Measurements from ENCODE around the gene MAGI2. TPM values are rescaled to one million over a fixed set of nuclear protein-coding genes. Genes with fewer than 3 reads are reported as not detected.
"Not testable (repeated sequence)": the region's sequence is repeated elsewhere in the genome, so short reads cannot be mapped to it uniquely, and the experiment has no call there.

MAGI2 gene
- total RNA-seq, 1 experiment from 2014 or later: 1.1 TPM

DNA sequence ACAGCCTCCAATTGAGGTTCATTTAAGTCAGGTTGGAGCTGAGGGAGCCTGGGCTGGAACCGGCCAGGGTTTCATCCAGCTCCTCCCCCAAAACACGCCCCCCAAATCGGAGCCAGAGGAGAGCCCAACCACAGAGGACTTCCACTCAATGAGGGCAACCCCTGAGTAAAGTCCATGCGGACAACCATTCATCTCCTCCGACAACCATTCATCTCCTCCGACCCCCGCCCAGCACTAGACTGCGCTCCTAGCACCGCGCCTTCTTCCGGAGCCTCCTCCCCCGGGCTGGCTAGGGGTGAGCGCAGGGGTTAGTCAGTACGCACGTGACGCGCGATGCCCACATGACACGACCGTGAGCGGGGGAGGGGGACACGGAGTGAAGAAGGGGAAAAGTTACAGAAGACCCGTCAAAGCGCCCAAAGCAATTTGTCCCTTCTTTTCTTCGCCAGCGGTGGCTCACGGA is 1.4 kb downstream of the MAGI2 start:
- peak; percentile 50 for DNase-seq (ENCODE audit: extremely low read depth, low read depth)

DNA sequence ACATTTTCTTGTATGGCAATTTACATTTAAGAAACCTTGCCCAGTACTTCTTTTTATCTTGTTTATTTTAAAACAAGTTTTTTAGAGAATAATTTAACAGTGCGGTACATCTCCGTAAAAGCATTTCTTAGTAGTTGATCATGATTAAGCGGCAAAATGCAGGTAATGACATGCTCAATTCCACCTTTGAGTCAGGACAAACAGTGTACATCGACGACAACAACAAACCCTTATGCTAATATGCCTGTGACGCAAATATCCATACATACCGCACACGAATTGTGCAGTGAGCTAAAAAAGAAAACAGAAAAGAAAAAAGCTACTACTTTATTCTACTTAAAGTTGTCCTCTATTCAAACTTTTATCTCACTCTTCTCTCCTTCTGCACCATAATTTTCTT is 1.9 kb downstream of the MAGI2 start:
- DNase-seq (ENCODE audit: extremely low read depth, low read depth): no peak

DNA sequence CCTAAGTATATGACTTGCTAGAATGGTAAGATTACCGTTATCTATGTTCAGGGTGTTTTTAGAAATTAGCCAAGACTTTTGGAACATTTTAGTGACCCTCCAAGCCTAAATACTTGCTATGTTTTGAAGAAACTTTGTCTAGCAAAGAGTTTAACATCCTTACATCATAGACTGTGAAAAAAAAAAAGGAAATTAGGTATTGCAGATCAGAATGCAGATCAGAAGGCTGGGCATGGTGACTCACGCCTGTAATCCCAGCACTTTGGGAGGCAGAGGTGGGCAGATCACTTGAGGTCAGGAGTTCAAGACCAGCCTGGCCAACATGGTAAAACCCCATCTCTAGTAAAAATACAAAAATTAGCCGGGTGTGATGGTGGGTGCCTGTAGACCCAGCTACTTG is 10.7 kb downstream of the MAGI2 start:
- not testable (repeated sequence) for DNase-seq (ENCODE audit: extremely low read depth, low read depth)

- DNase-seq (ENCODE audit: extremely low read depth, low read depth): no peak
Measured at GRCh38 chr7:79436378-79436777, 17.1 kb downstream of the MAGI2 start.

DNA sequence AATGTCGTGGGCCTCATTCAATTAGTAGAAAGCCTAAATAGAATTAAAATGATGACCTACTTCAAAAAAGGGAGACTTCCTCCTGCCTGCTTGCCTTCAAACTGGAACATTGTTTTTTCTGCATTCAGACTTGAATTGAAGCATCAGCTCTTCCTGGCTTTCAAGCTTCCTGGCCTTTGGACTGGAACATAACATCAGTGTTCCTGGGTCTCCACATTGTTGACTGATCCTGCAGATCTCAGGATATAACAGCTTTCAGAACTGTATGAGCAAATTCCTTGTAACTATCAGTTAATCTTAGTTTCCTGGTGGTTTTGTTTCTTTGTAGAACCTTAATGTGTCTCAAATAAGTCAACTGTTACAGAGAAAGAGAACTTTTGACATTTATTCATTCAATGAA is 18.6 kb downstream of the MAGI2 start:
- no peak for DNase-seq (ENCODE audit: extremely low read depth, low read depth)

- no peak for DNase-seq (ENCODE audit: extremely low read depth, low read depth)
Measured at GRCh38 chr7:79434098-79434497, 19.4 kb downstream of the MAGI2 start.

GRCh38 chr7:79430391-79430790 is 23.1 kb downstream of the MAGI2 start:
- DNase-seq (ENCODE audit: extremely low read depth, low read depth): no peak

GRCh38 chr7:79425665-79426064 is 27.8 kb downstream of the MAGI2 start:
- no peak for DNase-seq (ENCODE audit: extremely low read depth, low read depth)

GRCh38 chr7:79421751-79422150 is 31.7 kb downstream of the MAGI2 start:
- no peak for DNase-seq (ENCODE audit: extremely low read depth, low read depth)

DNA sequence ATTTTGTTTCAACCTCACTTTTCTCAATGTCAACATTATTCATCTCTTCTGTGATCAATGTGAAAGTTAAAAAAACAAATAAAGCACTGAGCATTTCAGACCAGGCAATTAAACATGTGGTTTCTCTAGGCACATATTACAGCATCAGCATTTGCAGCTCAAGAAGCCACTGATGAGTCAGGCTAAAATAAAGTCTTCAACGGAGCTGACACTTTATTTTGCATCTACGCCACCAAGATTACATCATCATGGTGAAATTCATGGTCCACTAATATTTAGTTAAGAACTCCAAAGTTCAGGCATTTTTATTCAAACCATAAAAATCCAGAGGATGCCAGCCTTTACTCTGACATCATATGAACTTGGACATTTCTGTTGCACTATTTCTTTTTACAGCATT is 33.0 kb downstream of the MAGI2 start:
- peak; percentile 84 for DNase-seq (ENCODE audit: extremely low read depth, low read depth)

DNA sequence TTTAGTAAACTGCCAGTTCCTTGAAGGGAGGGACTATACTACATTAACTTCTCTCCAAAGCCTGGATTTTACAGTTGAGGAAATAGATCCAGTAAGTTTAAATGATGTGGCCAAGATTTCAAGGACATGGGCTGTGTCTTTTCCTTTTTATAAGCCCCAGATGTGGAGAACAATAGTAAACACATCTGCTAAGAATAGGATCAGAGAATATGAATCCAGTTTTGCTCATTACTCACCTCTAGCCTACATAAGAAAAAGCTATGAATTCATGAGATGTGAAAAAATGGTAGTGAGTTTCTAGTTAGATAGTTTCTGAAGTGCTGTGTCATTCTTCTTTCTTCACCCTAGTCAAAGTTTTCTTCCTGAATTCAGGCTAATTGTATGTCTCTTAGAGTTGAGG is 38.6 kb downstream of the MAGI2 start:
- no peak for DNase-seq (ENCODE audit: extremely low read depth, low read depth)

DNA sequence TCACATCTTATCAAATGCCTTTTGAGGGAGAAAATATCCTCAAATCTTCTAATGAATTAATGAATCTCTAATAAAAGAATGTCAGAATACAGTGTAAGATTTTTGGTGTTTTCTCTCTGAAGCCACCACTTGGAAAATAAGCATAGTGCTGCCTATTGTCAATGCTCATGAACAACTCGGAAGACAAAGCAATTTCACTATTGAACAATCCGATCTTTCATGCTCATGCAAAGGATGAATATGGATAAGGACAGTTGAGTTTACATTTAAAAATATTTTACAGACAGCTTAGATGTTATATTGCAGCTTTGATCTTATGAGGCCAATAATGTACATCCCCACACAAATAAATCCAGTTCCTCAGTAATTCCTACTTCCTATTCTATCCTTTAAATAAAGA is 40.6 kb downstream of the MAGI2 start:
- DNase-seq (ENCODE audit: extremely low read depth, low read depth): no peak

- DNase-seq (ENCODE audit: extremely low read depth, low read depth): no peak
Measured at GRCh38 chr7:79412438-79412837, 41.0 kb downstream of the MAGI2 start.

- DNase-seq (ENCODE audit: extremely low read depth, low read depth): no peak
Measured at GRCh38 chr7:79410345-79410744, 43.1 kb downstream of the MAGI2 start.

- no peak for DNase-seq (ENCODE audit: extremely low read depth, low read depth)
Measured at GRCh38 chr7:79407351-79407750, 46.1 kb downstream of the MAGI2 start.

DNA sequence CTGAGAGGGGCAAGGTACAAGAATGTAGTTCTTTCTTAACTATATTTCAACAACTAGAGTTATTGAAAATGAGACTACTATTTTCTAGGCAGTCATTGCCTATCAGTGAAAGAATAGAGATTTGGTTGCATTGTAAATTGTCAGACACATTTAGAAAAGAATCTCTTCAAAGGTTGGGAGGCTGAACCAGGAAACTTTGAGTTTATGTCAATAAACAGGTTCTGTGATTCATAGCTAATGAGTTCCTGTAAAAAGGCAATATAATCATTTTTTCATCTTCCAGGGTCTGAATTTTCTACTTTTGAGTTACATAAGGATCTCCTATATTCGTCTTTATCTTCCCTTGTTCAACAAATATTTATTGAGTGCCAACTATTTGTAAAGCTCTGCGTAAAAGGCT is 47.1 kb downstream of the MAGI2 start:
- no peak for DNase-seq (ENCODE audit: extremely low read depth, low read depth)

GRCh38 chr7:79405368-79405767 is 48.1 kb downstream of the MAGI2 start:
- DNase-seq (ENCODE audit: extremely low read depth, low read depth): no peak

GRCh38 chr7:79403879-79404278 is 49.6 kb downstream of the MAGI2 start:
- no peak for DNase-seq (ENCODE audit: extremely low read depth, low read depth)

DNA sequence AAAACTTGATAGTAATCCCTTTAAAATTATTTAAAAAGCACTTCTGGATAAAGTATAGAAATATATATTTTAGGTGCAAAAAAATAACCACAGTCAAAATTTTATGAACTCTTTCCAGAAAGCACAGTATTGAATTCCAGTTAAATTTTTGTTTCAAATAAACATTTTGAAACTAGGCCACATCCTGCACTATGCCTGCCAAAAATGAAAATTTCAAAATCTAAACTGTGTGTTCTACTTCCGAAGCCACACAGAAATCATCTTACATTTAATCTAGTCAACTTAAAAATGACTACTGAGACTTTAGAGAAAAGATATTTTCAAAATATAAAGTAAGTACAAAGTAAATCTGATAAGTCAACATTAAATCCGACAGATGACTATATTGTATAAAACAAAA is 50.0 kb downstream of the MAGI2 start:
- DNase-seq (ENCODE audit: extremely low read depth, low read depth): no peak

GRCh38 chr7:79401254-79401653 is 52.2 kb downstream of the MAGI2 start:
- DNase-seq (ENCODE audit: extremely low read depth, low read depth): no peak

GRCh38 chr7:79400222-79400621 is 53.2 kb downstream of the MAGI2 start:
- no peak for DNase-seq (ENCODE audit: extremely low read depth, low read depth)

DNA sequence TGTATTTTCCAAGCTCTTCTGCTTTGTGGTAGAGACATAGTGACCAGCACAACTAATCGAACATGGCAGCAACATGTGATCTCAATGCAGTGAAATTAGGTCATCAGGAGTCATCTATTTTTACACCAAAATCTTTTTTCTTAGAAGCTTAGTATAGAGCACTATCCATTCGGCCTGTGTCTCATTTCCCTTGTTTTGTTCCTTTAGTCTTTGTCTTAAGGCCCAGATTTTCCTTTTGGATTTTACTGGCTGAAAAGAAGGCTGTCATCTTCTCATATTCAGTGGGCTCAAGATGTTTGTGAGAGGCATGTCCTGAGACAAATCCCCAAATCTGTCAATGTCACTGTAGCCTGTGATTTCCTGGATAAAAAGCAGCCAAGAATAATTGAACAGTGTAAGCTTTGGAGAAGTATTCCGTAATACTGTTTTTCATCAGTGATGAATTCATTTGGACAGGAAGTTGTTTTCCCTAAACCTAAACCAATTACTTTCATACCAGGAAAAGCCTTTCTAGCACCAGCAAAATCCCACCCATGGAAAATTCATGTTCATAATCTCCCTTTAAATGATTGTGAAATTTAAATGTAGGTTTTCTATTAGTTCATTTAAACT is 55.2 kb downstream of the MAGI2 start:
- DNase-seq (ENCODE audit: extremely low read depth, low read depth): no peak

All from NCI-H460 (cell line).